Right ventricle myocardium superior (tissue), 1 donor: ENCODE measurements around the gene PIGO. TPM values are rescaled to one million over a fixed set of nuclear protein-coding genes. Genes with fewer than 3 reads are reported as not detected.

Experiments
- ATAC-seq: fragments of 200-7000 bp; cut with Tn5 transposase; one replicate; pipeline ENCODE4 v1.9.1; 2020; ENCODE audit warnings: mild to moderate bottlenecking; ENCODE audit not compliant: poor library complexity
- DNase-seq: peaks from one replicate; pipeline ENCODE4 v3.0.0-alpha.2; 2020
- intact Hi-C: fragments of 100-400 bp; cut with DNase I; formaldehyde crosslinking; loops from one replicate; pipeline ENCODE4 v1.11.2; 2022
- total RNA-seq: library from RNA; stranded (reverse); fragmentation: NEBNext Ultra II Directional; extraction: Animal tissue kit (Norgen Biotek cat#: 25700); gene quantifications from one replicate; pipeline ENCODE4 v1.2.1, GENCODE V29; 2021
- donor health status: DM: no; HTN: yes; CAD: no; lungs with severe emphysema.

PIGO gene
- total RNA-seq, 1 donor from 2014 or later = 8.2 TPM

DNA sequence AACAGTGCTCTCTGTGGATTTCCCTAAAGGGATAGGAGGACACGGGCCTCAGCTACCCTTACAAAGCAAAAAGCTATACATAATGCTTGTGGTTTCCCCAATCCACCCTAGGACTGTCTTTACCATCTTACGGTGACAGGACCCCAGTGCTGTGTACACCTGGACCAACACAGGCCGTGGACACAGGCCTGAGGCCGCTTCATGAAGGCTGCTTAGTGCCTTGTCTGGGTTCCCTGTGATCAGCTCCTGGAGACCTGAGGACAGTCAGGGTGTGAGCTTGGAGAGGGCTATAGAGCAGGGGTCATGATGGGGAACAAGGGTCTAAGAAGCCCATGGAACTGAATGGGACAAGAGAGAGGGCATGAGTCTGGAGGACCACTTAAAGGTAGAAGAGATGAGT, 19.5 kb downstream of the PIGO start:
- DNase-seq = no peak
- ATAC-seq = no peak
- intact Hi-C loops = no loop called here

DNA sequence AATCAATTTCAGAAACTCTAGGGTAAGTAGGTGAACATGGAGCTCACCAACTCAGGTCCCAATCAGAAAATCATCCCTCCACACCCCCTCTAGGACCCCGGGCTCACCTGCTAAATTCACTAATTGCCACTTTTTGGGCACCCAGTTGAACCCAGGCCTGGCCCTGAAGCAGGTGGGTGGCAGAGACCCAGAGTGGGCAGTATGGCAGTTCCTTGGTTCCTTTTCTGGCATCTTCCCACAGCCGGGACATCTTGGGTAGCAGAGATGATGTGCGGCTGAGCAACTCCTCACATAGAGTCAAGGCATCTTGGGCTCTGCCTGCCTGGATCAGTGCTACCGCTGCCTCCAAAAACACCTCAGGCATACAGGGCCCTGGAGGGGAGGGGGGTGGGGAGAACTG, 21.0 kb downstream of the PIGO start:
- intact Hi-C loops = no loop called here
- DNase-seq = no peak
- no peak for ATAC-seq

DNA sequence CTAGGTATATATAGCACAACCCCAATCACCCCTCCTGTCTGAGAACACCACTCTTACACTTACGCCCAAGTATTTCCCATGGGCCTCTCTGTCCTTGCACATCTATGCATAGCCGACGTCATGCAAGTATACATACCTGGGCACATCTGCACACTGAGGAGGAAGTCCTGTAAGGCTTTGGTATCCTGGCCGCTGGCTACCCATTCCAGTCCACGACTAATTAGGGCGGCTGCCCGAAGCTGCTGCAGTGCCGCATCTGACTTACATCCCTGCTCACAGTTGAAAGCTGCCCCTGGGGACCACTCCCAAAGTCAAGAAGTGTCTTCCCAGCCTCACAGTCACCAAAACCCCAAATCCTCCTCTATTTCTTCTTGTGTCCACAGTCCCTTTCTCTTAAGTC, 21.6 kb downstream of the PIGO start:
- intact Hi-C loops = no loop called here
- DNase-seq = no peak

DNA sequence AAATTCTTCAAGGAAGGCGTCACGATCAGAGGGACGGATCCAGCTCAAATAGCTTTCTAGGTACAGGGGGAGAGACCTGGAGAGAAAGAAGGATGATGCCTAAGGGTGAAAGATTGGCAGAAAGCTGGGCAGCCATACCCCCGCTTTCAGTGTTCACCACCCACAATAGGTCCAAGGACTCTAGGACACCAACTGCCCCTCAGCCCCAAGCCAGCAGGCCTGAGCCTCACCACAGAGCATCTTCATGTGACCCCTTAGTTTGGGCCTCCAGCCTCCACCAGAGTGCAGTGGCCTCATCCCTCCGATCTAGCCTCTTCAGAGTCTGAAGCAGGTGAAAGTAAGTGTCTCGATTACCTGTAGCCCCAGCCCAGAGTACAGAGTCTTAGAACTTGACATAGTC, 22.2 kb downstream of the PIGO start:
- DNase-seq (no peak), ATAC-seq (no peak)
- intact Hi-C loops = no loop called here

More for the DNA sequence above, 21.6 kb downstream of the PIGO start:
- ATAC-seq = no peak

DNA sequence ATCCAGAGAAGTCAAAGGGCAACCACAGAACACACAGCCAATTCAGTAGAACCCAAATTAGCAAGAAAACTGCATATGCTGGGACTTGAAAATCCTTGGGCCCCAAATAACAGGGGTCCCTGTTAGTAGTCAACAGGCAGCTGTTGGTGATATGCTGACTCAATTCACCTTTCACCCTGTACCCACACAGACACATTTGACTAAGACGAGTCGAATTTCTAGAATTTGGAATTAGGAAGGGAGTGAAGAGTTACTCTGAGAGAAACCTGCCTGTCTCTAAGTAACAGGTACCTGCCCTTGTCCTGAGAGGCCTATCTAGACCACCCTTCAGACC, 23.1 kb downstream of the PIGO start:
- ATAC-seq = no peak
- DNase-seq = no peak
- intact Hi-C loops = no loop called here

DNA sequence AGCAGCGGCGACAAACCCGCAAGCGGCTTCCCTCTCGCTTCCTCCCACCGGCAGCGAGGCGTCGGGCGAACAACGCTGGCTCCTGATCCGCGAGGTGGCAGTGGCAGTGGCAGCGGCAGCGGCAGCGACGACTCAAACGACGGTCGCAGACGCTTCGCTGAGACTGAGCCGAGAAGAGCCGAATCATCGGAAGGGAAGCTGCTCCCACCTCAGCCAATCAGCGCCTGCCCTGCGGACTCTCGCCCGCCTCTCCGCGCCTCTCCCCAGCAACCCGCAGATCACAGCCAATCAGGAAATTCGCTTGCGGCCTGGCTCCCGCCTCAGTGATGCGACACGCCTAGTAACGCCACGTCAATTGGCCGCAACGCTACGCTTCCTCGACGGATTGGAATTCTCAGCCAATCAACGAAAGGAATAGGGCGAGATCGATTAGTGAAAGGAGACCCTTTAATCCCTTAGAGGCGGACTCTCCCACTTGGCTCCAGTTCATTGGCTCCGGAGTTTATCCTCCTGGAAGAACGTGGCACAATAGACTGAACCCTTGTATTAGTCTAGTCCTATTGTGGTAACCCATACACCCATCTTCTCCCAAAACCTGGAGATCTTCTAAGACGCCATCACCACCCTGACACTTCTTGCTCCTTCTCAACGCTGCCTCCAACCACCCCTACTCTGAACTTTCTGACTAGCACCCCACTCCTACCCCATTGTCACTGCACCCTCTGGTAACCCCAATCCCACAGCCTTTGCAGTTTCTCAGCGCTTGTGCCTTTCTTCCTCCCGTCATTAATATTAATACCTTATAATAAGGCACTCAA, 23.7 kb downstream of the PIGO start, which contains the start of gene VCP:
Gene VCP, minus strand, starts transcription at position 165 of the 818 bp plus-strand sequence. CDS start 272 bp downstream, outside the sequence.
- intact Hi-C loops = no loop called here
- peak; percentile 95 for ATAC-seq

DNA sequence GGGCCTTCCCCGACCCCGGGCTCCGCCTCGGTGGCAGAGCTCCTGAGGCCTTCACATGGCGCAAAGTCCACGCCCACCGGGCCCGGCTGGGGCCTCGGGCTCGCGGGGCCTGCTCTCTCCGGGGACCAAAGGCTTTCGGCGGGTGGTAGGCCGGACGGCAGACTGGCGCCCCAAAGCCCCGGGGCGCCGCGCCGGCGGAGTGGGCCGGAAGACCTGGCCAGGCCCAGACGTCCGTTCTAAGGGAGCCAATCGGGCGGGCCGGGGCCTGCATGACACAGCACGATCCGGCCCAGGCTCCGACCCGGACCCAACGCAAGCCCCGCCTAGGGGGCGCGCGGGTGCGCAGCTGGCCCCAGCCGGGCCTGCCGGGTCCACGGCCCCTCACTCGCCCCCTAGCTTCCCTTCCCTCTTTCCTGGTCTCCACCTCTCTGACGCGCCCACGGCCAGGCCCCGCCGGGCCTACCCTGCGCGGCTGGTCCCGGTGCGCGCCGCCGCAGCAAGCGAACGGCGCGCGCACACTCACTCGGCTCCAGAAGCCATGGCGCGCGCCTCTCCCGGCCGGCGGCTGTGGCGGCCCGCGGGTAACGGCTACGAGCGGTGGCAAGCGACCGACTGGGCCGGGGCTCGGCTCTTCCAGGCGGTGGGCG, 24.5 kb downstream of the PIGO start:
- intact Hi-C loops = no loop called here
- peak; percentile 93 for DNase-seq
- ATAC-seq = peak; percentile 83

More for the DNA sequence above, 23.7 kb downstream of the PIGO start, which contains the start of gene VCP:
- DNase-seq = peak; percentile 99

DNA sequence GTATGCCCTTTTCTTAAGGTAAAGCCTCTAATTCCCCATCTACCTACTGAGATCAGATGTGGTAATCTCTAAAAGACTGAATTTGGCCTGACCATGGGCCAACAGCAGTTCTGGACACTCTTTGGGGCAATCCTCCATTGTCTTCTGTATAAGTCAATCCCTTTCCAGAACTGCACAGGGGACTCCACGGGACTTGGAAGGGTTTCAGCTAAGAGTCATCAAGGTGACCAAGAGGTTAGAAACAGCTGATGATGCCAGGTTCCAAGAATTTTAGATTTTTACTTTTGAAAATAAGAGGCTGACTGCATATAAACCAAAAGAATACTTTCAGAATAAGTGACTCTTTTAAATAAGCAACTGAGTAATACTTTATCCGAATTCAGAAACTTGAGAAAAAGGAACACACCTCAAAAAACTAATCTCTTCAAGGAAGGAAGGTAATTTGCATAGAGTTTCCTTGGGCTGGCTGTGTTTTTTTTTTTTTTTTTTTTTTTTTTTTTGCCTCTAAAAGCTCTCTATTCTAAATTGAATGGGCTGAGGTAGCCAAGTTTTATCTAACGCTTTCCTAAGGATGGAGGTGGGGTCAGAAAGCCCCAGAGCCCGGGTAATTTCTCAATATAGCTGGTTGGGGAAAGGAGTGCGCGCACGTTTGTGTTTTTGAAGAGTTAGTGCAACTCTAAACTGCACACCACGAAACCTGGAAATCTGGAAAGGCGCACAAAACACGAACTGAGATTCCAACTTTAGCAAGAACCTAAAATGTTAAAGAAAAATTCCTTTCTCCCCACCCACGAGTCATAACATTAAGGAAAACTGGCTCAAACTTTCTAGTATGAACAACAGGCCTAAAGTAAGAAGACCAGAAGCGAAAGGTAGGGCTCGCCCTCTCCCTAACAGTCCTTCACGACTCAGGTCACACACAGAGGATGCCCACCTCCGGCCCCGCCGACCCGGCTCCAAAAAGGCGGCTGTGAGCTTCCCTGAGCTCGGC, 25.3 kb downstream of the PIGO start:
- DNase-seq (no peak), ATAC-seq (no peak)
- intact Hi-C loops = no loop called here

DNA sequence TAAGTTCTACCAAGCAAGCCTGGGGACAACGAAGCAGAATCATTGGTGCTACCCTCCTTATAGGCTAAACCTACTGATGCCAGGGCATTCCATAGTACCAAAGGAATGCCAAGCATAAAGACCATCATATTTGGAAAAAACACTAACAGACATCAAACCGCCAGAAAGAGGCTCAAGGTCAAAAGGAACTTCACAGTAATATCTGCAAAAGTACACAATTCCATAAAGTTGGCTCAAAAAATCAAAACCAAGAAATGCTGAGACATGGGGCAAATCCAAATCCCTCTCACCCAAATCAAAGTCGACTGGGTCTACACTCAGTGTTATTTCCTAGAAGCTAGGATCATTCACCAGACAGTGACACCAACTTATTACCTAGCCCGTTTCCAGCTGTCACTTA, 27.4 kb downstream of the PIGO start:
- no peak for ATAC-seq
- DNase-seq = no peak
- intact Hi-C loops = no loop called here

DNA sequence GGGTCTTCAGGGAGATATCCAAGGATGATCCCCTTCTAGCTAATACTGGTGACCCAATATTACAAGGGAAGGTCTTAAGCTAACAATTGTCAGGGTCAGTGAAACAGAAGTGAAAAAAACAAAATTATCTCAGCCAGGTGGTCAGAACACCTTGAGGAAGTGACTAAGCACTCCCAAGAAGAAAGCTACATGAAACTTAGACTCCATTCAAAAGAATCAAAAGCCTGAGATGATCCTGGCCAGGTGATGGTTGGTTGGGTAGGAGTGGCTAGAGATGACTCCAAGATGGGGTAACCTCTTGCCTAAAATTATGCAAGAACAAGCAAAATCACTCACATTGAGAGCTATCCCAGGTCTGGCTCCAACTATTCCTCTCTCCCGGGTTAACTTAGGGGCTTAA, 29.3 kb downstream of the PIGO start:
- intact Hi-C loops = no loop called here
- DNase-seq = no peak
- no peak for ATAC-seq

DNA sequence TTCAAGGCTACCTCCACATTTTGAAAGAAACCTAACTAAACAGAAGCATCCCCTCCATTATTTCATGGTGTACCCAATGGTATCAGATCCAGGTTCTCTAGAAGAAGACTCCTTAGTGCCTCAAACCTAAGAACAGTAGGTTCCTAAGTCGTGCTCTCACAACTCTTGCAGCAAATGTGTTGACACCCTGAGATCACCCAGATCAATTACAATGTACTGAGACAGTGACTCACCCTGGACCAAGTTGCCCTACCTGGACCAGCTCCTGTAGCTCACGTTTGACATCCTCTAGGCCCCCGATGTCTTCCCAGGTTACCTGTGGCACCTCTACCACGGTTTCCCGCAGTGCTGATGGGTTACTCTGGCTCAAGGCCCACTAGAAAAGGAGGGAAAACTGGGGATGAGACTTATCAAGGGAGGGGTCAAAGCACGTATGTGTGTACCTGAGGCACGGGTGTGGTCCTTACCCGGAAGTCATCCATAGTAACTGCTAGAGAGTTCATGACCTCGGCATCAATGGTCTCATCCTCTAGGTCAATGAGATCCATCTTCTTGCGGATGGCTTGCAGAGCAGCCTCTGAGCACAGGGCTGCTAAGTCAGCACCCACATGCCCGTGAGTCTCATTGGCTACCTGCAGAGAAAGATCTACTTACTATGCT, 35.7 kb downstream of the PIGO start:
- DNase-seq = no peak
- no peak for ATAC-seq
- intact Hi-C loops = no loop called here

DNA sequence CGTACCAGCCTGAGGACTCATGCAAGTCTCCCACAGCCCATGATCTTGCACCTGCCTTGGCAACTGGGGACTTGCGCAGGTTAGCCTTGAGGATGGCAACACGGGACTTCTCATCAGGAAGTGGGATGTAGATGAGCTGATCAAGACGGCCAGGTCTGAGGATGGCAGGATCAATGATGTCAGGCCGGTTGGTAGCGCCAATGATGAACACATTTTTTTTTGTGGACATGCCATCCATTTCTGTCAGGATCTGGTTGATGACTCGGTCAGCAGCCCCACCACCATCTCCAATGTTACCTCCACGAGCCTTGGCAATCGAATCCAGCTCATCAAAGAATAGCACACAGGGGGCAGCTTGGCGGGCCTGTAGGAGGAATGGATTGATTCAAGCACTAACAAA, 37.0 kb downstream of the PIGO start:
- ATAC-seq (no peak), DNase-seq (no peak)
- intact Hi-C loops = loop anchor here (5.0 to 10.0 kb wide), 2 partner anchors 65 to 162 kb away; a partner anchor contains a TSS

DNA sequence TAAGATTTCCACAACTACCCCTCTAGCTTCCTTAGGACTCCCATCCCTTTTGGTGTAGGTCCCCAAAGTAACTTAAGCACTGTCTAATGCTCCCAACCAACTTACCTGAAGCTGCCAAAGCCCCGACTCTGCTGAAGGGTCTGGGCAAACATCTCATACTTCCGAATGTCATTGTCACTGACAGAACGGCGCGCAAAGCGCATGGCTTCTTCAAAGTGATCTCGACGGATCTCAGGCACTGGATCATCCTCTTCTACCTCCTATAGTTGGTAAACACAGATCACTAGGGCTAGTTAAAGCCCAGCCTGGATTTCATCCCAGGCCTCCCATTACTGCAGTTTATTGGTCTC, 39.1 kb downstream of the PIGO start:
- DNase-seq = no peak
- intact Hi-C loops = loop anchor here (5.0 to 10.0 kb wide), 2 partner anchors 62 to 160 kb away; a partner anchor contains a TSS
- ATAC-seq = no peak

DNA sequence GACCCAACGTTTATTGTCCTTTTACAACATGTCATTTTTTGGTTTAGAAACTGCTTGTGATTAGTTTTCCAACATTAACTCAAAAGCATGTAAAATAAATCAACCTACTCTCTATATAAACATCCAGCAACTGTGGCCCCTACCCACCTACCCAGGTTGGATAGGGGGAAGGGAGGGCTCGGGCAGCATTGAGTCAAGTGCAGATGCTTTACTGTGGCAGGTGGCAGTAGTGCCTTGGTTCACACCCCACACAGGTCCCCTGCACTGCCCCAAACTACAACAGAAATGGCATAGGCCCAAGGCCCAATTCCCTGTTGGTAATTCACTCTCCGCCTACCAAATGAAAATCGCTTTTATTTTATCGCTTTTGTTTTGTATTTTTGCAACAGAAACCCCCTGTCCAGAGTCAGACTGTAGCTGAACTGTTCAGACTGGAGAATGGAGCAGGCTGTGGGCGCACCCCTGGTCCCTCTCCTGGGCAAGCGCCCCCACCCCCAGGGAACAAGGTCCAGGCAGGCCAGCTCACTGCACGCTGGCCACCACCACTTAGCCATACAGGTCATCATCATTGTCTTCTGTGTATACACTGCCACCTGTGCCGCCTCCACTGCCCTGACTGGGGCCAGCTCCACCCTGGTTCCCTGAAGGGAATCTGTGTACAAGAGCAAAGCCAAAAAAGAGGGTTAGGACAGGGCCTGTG, 39.7 kb downstream of the PIGO start:
- DNase-seq = no peak
- no peak for ATAC-seq
- intact Hi-C loops = loop anchor here (5.0 to 10.0 kb wide), 2 partner anchors 62 to 159 kb away; a partner anchor contains a TSS

DNA sequence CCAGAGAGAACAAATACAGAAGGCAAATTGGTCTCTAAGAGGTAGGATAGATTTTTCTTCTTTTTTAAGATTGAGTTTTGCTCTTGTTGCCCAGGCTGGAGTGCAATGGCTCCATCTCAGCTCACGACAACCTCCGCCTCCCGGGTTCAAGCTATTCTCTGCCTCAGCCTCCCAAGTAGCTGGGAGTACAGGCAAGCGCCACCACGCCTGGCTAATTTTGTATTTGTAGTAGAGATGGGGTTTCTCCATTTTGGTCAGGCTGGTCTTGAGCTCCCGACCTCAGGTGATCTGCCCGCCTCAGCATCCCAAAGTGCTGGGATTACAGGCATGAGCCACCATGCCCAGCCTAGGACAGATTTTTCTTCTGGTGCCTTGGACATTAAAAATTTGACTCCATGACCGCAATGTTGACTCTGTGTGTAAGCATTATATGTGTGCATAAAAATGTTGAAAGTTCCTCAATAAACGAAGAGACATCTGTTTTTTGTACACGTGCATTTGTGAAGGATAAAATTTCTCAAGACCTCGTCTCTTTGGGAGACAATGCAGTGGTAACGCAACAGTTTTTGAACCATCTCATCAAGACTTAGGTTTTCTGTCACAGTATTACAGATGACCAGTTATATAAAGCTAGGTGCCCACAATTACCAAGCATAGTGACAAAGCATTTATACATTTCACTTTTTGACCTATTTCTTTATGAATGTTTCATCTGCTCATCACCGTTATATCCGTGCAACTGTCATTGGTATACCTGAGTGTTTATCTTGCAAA, 41.3 kb downstream of the PIGO start:
- DNase-seq (no peak), ATAC-seq (no peak)
- intact Hi-C loops = loop anchor here (5.0 to 10.0 kb wide), 2 partner anchors 60 to 158 kb away; a partner anchor contains a TSS

DNA sequence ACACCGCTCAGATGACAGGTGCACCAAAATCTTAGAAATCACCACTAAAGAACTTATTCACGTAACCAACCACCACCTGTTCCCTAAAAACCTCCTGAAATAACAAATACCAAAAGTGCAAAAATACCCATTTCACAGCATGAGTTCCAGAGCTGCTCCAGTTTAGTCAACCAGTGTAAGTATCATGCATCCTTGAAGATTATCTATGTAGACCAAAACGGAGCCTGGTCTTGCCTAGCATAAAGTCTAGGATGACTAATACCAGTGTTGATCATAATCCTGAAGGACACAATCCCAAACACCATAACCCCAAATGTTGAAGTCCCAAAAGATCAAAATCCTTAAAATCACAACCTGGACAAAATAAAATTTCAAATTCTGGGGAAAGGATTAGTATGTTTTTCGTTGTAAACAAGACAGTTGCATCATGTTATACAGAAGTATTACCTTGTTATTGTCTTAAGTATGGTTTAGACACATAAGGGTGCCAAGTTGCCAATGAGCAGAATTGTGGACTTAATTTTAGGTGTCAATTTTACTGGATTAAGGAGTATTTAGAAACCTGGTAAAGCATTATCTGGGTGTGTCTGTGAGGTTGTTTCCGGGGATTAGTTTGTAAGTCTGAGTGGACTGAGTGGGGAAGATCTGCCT, 42.1 kb downstream of the PIGO start:
- DNase-seq = no peak
- intact Hi-C loops = loop anchor here (10.0 kb wide), 1 partner anchor 60 kb away; no protein-coding TSS in a partner anchor
- ATAC-seq = no peak
